Gastroesophageal sphincter (tissue), 4 donors: ENCODE data around the gene HMGN4. TPM values are rescaled to one million over a fixed set of nuclear protein-coding genes. Genes with fewer than 3 reads are reported as not detected.

Source experiments
- ATAC-seq: fragments of 150-250 bp; one replicate; pipeline ENCODE4 v1.9.1; 2016; ENCODE audit warnings: mild to moderate bottlenecking, moderate library complexity
- H3K27ac ChIP-seq, 4 donors: fragments of 200-600 bp; sonication (generic) in 3 of 4; 1 replicate in 3 of 4; 2 replicates in 1 of 4; pipeline ENCODE4 v1.5.1; 2016 to 2019
- H3K27me3 ChIP-seq: fragments of 200-600 bp; sonication (generic); one replicate; pipeline ENCODE4 v1.5.1; 2019
- H3K36me3 ChIP-seq, 2 donors: fragments of 200-600 bp; sonication (generic); one replicate each; pipeline ENCODE4 v1.5.1; 2019; ENCODE audit warnings: control low read depth in 1 of 2
- H3K4me1 ChIP-seq, 3 donors: fragments of 200-600 bp; sonication (generic); 1 replicate in 2 of 3; 2 replicates in 1 of 3; pipeline ENCODE4 v1.5.1; 2016 to 2019; ENCODE audit warnings: control low read depth in 2 of 3
- H3K4me3 ChIP-seq, 2 donors: fragments of 200-600 bp; sonication (generic); one replicate each; pipeline ENCODE4 v1.5.1; 2019; ENCODE audit warnings: mild to moderate bottlenecking in 1 of 2, moderate library complexity in 1 of 2
- H3K9me3 ChIP-seq, 3 donors: fragments of 200-600 bp; sonication (generic); one replicate each; pipeline ENCODE4 v1.5.1; 2017 to 2019; ENCODE audit warnings: control low read depth in 2 of 3
- EP300 ChIP-seq: sonication (generic); formaldehyde crosslinking; IDR thresholded peaks from one replicate; pipeline ENCODE4 v1.6.1; 2017; ENCODE audit warnings: antibody characterized with exemption, mild to moderate bottlenecking
- POLR2A ChIP-seq, 2 donors: fragments of 450-650 bp; IDR thresholded peaks; one replicate each; pipeline ENCODE4 v1.6.1; 2017; ENCODE audit warnings: antibody characterized with exemption in 2 of 2, mild to moderate bottlenecking in 2 of 2, moderate library complexity in 1 of 2
- POLR2AphosphoS5 ChIP-seq: sonication (generic); formaldehyde crosslinking; IDR thresholded peaks from one replicate; pipeline ENCODE4 v1.6.1; 2017; ENCODE audit warnings: antibody characterized with exemption
- WGBS, 2 donors: methylation state at CpG; one replicate each; pipeline ENCODE4 v1.1.5; 2018; ENCODE audit warnings: low coverage in 1 of 2; 5-methylcytosine and 5-hydroxymethylcytosine counted together
- total RNA-seq, 4 donors: library from RNA; depleted of rRNA; stranded (reverse); fragments of >200 nt; gene quantifications; one replicate each; pipeline ENCODE4 v1.1.0, GENCODE V29; 2016
- TF ChIP-seq, protein P1 (sequence below), 4 experiments: fragments of 200-600 bp in 2 of 4; fragments of 450-650 bp in 2 of 4; sonication (generic) in 1 of 4; IDR thresholded peaks; one replicate each; pipeline ENCODE4 v1.5.1; 2017 to 2019; ENCODE audit warnings: antibody characterized with exemption in 4 of 4, mild to moderate bottlenecking in 2 of 4, moderate library complexity in 2 of 4

The HMGN4 gene
- total RNA-seq, 4 donors from 2014 or later, result 80.5 to 121 (median 91.6) TPM

GRCh38 chr6:26532699-26533531 lies 5.3 kb upstream of the HMGN4 start:
- peak; percentile 67 for ATAC-seq
- Histone ChIP-seq H3K27me3 (no peaks in the 10 kb centered on the region), H3K4me3 (peak overlapping the region; percentile 67 to 72), H3K4me1 (peaks cover 0 to 45% (median 14%) of the 10 kb centered on the region in 3 donors), H3K9me3 (no peaks in the 10 kb centered on the region), H3K27ac (peak overlapping the region; percentile 70 to 88 (median 86)), H3K36me3 (no peaks in the 10 kb centered on the region)
- 0 to 1% methylated on average over 8 to 24 of the region's 28 CpGs for WGBS, 2 donors
- TF ChIP-seq POLR2AphosphoS5, result peak; percentile 7
- TF ChIP-seq, protein P1, sequence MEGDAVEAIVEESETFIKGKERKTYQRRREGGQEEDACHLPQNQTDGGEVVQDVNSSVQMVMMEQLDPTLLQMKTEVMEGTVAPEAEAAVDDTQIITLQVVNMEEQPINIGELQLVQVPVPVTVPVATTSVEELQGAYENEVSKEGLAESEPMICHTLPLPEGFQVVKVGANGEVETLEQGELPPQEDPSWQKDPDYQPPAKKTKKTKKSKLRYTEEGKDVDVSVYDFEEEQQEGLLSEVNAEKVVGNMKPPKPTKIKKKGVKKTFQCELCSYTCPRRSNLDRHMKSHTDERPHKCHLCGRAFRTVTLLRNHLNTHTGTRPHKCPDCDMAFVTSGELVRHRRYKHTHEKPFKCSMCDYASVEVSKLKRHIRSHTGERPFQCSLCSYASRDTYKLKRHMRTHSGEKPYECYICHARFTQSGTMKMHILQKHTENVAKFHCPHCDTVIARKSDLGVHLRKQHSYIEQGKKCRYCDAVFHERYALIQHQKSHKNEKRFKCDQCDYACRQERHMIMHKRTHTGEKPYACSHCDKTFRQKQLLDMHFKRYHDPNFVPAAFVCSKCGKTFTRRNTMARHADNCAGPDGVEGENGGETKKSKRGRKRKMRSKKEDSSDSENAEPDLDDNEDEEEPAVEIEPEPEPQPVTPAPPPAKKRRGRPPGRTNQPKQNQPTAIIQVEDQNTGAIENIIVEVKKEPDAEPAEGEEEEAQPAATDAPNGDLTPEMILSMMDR (IDR thresholded peaks at IDR 0.05), result peak in 1 of 4 experiments; percentile 4
- TF ChIP-seq EP300, result no peak

DNA sequence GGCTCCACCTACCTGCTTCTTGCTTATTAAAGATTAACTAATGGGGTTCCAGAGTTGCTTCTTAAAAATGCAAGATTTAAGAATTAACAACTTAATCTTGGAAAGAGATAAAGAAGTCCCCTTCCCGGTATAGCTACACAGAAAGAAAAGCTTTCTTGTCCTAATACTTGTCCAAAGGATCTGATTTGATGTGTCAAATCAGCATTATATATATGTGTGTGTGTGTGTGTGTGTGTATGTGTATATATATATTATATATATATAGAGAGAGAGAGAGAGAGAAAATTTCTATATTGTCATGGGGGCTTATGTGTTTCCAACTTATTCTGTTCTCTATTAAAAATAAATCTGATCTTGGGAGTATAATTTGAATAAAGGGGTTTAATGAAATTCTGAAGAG lies 4.6 kb upstream of the HMGN4 start:
- Histone ChIP-seq H3K4me1 (peaks cover 0 to 45% (median 14%) of the 10 kb centered on the region in 3 donors), H3K27me3 (no peaks in the 10 kb centered on the region), H3K36me3 (no peaks in the 10 kb centered on the region), H3K4me3 (peak overlapping the region; percentile 67 to 72), H3K9me3 (no peaks in the 10 kb centered on the region), H3K27ac (peak overlapping the region; percentile 70 to 88 (median 86))
- ATAC-seq, result no peak
- TF ChIP-seq POLR2AphosphoS5 (no peak), POLR2A (IDR thresholded peaks at IDR 0.05) (no peak), EP300 (no peak)
- TF ChIP-seq, protein P1 (IDR thresholded peaks at IDR 0.05), result no peak
- 0% methylated on average over 1 of the region's 1 CpG for WGBS, 2 donors

GRCh38 chr6:26534681-26535465 lies 3.3 kb upstream of the HMGN4 start:
- TF ChIP-seq, protein P1 (IDR thresholded peaks at IDR 0.05), result no peak
- TF ChIP-seq POLR2AphosphoS5 (no peak), EP300 (no peak), POLR2A (IDR thresholded peaks at IDR 0.05) (no peak)
- no peak for ATAC-seq

DNA sequence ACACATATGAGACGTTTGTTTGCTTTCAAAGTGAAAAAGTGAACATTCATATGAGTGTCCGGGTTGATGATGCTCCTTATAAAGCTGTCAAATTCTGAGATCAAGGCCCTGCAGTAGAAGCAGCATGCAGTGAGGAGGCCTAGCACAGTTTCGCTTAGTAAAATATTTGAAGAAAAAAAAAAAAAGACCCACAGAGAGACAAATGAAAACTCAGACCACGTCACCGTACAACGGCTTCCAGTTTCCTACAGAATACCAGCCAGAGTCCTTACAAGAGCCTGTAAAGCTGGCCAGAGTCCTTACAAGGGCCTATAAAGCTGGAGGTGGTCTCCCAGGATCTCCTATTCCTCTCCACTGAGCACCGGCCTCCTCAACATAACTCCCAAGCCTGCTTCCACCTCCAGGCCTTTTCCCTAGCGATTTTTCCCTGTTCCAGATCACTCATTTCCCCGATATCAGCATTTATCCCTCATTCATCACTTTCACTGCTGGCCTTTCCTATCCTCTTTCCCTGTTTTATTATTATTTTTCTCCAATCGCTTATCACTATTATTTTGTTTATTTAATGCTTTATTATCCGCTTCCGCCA lies 1.5 kb upstream of the HMGN4 start:
- H3K27me3 ChIP-seq, result no peaks in the 10 kb centered on the region
- WGBS, 2 donors, result 3 to 4% methylated on average over 12 of the region's 12 CpGs
- H3K4me3 ChIP-seq, result peak overlapping the region; percentile 89 to 98
- H3K4me1 ChIP-seq, result peaks cover 3 to 76% (median 21%) of the 10 kb centered on the region in 3 donors
- no peak for ATAC-seq
- H3K36me3 ChIP-seq, result peaks cover 0 to 9% of the 10 kb centered on the region in 2 donors
- peak overlapping the region; percentile 95 to 98 (median 96) for H3K27ac ChIP-seq
- H3K9me3 ChIP-seq, result no peaks in the 10 kb centered on the region
- no peak for TF ChIP-seq POLR2A (IDR thresholded peaks at IDR 0.05)
- no peak for TF ChIP-seq EP300
- TF ChIP-seq POLR2AphosphoS5, result no peak
- TF ChIP-seq, protein P1 (IDR thresholded peaks at IDR 0.05), result no peak

More at GRCh38 chr6:26534681-26535465, 3.3 kb upstream of the HMGN4 start:
- Histone ChIP-seq H3K4me3 (no peak overlapping the region), H3K4me1 (peaks cover 3 to 59% (median 20%) of the 10 kb centered on the region in 3 donors), H3K9me3 (no peaks in the 10 kb centered on the region), H3K27me3 (no peaks in the 10 kb centered on the region), H3K27ac (no peak overlapping the region), H3K36me3 (no peaks in the 10 kb centered on the region)
- 56 to 64% methylated on average over 3 to 5 of the region's 6 CpGs for WGBS, 2 donors
